NK-92 (cell line): ENCODE data around the gene SHLD1.
"Not testable (repeated sequence)": the region's sequence is repeated elsewhere in the genome, so short reads cannot be mapped to it uniquely, and the experiment has no call there.

Source experiments
- DNase-seq: peaks from one replicate; lab custom pipeline; 2025; ENCODE audit not compliant: unreplicated experiment; lab: John Stamatoyannopoulos, UW

SHLD1 gene

DNA sequence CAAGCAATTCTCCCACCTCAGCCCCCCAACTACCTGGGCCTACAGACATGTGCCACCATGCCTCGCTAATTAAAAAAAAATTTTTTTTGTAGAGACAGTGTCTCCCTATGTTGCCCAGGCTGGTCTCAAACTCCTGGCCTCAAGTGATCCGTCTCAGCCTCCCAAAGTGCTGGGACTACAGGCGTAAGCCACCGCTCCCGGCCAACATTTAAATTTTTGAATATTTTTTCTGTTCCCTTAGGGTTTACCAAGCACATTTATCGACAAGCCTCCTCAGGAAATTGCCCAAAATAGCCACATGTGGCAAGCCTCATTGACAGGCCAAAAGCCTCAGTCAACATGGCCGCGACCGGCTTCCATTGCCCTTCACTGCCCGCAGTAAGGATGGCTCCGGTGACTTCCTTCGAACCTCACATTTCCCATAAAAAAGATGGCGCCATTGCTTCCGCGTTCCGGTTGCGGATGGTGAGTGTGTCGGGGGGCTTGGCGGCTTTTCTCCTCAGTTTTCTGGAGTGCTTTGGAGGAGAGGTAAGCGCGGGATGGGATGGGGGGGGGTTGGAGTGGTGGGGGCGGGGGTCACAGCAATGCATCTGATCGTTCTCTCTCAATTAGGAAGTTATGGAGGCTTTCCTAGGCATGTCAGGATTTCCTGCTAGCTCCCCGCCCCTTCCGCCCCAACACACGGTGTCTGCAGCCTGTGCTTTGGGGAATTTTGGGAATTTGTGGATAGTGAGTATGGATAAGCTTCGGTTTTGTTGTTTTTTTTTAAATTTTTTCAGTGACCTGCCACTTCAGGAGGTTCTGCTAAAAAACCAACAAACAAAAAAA, at the start of gene SHLD1:
SHLD1 (plus strand) TSS at position 450 of the 828 bp plus-strand sequence. CDS start 22,465 bp downstream, outside the sequence.
- DNase-seq: no peak

DNA sequence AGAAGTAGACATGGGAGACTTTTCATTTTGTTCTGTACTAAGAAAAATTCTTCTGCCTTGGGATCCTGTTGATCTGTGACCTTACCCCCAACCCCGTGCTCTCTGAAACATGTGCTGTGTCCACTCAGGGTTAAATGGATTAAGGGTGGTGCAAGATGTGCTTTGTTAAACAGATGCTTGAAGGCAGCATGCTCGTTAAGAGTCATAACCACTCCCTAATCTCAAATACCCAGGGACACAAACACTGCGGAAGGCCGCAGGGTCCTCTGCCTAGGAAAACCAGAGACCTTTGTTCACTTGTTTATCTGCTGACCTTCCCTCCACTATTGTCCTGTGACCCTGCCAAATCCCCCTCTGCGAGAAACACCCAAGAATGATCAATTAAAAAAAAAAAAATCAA, 47.9 kb upstream of the SHLD1 start:
- DNase-seq: not testable (repeated sequence)

DNA sequence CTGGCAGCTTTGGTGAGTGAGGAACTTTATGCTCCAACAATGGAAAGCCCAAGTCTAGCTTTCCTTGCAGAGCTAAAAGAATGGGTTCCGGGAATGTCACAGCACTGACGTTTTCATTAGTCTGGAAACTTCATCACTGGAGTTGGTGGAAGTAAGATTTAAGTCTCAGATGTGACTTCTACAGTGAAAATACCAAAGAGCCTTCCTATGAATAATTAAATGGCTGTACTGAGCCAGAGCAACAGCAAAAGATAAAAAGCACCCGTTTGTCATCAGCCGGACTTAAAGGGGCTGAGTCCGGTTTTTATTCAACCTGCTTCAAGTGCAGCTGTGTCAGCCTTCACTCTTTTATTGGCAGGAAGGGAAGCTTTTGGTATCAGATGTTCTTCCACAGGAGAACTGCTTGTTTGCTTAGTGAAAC, 46.5 kb upstream of the SHLD1 start:
- no peak for DNase-seq

DNA sequence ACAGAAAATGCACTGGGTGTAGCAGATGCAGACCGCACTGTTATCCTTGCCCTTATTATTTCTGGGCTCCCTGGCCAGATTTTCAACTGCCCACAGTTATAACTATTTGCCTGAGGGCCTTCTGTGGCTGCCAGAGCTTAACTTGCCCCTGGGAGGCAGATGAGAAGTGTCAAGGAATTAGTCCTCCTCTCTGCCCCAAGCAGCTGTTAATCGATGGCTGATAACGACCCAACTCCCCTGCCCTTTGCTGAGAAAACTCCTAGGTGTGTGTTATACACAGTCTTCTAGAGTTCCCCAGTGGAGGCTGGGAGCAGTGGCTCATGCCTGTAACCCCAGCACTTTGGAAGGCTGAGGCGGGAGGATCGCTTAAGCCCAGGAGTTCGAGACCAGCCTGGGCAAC, 44.4 kb upstream of the SHLD1 start:
- no peak for DNase-seq

- no peak for DNase-seq
These were observed 43.4 kb upstream of the SHLD1 start for GRCh38 chr20:5706797-5707196.

GRCh38 chr20:5710551-5710950, 39.6 kb upstream of the SHLD1 start:
- DNase-seq: no peak

DNA sequence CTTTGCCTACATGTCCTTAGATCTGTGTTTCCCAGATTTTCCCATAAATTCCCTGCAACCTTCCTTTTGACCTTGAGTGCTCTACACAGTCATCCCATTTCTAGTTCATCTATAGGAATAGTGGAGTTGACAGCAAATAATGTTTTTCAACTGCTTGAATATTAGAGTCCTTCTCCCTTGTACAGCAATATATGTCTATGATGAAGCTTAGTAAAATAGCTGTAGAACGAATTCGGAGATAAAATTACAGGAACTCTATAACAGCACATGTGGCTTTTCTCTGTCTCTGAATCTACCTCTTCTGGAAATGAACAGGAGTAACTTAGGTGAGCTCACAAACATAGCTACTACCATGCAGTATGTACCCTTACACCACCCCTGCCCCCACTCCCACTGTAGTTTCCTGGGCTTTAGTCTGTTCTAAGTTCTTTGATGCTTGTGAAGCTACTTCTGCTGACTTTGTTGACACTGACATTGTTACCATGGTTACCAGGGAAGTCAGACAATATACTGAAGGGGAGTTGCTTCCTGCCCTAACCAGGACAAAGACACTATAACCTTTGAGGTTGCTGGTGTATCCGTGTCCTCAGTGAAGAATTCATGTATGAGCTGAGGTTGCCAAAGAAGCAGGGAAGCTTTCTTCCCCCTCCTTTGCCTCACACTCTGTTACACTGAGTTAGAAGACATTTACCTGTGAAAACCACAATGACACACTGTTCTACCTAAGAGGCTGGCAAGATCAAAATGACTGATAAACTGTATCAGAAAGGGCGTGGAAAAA, 35.8 kb upstream of the SHLD1 start:
- peak; percentile 25 for DNase-seq

DNA sequence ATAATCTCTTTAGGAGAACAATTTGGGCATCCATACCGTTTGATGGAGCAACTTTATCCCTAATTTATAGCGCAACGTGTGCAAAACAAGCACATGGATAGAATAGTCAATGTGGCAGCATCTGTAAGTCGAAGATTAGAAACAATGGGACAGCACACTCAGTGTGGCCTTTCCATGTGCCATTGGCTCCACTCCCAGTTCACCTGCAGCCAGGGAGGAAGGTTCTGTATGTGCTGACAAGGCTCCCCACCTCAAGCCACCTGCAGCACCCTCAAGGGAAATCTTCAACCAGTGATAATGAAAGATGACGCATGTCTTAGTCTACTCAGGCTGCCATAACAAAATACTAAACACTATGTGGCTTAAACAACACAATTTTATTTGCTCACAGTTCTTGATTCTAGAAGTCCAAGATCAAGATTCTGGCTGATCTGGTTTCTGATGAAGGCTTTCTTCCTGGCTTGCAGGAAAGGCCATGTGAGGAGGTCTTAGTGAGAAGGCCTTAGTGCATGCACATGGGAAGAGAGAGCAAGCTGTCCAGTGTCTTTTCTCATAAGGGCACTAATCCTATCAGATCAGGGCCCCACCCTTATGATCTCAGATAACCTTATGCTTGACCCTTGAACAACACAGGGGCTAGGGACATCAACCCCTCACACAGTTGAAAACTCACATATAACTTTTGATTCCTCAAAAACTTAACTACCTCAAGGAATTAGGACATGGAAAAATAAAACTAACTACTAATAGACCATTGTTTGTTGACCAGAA, 34.9 kb upstream of the SHLD1 start:
- no peak for DNase-seq

DNA sequence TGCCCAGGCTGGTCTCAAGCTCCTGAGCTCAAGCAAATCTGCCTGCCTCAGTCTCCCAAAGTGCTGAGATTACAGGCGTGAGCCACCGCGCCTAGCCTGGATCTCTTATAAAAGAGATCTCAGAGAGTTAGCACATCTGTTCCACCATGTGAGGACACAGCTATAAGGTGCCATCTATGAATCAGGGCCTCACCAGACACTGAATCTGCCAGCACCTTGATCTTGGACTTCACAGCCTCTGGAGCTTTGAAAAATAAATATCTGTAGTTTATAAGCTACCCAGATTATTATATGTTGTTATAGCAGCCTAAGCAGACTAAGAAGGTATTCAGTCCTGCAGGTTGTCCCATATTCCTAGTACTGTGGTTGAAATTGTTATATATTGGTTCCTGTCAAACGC, 33.2 kb upstream of the SHLD1 start:
- DNase-seq: no peak

GRCh38 chr20:5718896-5719595, 31.2 kb upstream of the SHLD1 start:
- DNase-seq: no peak

GRCh38 chr20:5719861-5720403, 30.3 kb upstream of the SHLD1 start:
- DNase-seq: no peak

GRCh38 chr20:5720696-5721095, 29.5 kb upstream of the SHLD1 start:
- DNase-seq: no peak

- not testable (repeated sequence) for DNase-seq
These were observed 28.8 kb upstream of the SHLD1 start for GRCh38 chr20:5721356-5721755.

GRCh38 chr20:5722927-5723326, 27.3 kb upstream of the SHLD1 start:
- no peak for DNase-seq

DNA sequence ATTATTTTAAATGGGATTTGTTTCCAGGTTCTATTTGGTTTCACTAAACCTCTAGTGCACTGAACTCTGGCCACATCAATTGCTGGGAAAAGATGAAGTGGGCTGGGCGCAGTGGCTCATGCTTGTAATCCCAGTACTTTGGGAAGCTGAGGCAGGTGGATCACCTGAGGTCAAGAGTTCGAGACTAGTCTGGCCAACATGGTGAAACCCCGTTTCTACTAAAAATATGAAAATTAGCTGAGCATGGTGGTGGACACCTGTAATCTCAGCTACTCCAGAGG, 25.1 kb upstream of the SHLD1 start:
- not testable (repeated sequence) for DNase-seq

DNA sequence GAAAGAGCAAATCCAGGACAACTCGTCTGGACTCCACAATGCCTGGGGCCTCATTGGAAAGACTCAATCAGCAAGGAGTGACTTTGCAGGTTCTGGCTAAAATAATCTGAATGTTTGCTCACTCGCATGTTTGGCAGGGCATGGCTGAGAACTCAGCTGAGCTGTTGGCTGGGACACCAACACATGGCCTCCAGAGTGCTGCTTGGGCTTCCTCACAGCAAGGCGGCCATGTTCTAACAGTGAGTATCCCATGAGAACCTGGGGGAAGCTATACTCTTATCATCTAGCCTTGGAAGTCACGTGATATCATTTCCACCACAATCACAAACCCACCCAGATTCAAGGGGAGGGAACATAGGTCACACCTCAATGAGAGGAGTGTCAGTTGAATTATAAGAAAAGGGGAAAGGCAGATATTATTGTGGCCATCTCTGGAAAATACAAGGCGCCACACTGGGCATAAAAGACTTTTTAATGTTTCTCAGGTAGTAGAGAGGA, 23.1 kb upstream of the SHLD1 start:
- DNase-seq: no peak

DNA sequence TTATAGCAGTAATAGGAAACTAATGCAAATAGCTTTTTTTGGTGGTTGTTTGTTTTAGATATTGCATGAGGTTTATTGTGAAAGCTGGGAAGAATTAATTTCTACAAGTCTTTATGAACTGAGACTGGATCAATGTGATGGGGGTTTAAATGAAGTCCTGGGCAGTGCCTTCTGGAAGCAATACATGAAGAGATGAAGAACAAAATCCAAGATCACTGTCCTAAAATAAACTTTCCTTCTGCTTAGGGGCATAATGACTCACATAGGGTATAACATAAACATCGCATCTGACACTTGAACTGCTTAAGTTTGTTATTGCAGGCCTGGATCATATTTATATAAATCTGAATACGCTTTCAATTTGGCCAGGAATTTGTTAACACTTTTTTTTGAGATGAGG, 20.9 kb upstream of the SHLD1 start:
- DNase-seq: no peak

DNA sequence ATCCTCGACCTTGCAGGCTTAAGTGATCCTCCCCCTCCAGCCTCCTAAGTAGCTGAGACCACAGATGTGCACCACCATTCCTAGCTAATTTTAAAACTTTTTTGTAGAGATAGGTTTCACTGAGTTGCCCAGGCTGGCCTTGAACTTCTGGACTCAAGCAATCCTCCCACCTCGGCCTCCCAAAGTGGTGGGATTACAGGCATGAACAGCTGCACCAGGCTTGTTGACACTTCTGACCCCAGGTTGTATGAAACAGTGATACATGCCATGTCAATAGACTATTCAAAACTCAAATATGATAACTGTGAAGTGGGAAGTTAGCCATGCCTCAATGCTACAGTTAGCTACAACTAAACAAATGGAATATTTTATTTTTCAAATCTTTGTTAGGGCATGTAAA, 20.1 kb upstream of the SHLD1 start:
- no peak for DNase-seq

DNA sequence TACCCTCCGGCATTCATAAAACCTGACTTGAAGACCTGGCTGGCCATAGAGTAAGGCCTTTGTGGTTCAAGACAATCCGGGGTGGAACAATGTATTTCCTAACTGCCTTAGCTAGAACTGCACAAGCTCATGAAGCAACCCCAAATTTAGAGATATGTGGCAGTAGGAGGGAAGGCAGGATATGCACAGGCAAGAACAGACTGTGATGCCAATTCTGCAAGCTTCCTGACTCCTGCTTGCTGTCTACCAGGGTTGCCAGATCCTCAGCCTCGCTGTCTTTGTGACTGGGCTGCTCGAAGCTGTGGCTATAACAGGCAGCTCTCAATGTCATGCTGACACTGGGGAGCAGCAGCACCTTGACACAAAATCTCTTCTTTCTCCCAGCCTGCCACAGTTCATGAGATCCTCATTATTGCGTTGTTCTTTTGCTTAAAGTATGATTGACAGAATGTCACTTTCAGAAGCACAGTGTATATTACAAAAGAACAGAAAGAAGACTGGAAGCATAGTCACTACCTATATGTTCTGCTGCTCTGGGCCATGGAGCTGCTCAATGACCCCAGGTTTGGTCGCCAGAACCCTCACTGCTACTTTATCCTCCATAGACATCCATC, 18.3 kb upstream of the SHLD1 start:
- no peak for DNase-seq

DNA sequence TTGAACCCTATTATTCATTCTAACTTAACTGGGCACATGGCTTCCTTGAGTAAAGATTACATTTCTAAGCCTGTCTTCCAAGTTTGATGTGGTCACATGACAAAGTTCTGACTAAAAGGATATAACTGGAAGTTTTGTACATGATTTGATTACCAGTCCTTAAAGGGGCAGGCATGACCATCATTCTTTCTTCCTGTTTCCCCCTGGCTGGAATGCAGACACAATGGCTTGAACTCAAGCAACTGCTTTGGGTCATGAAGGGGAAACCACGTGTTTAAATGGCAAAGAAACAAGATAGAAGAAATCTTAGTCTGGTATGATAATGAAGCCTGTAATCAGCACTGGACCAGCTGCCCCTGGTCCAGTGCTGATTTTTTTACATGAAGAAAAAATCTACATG, 15.6 kb upstream of the SHLD1 start:
- DNase-seq: no peak
